Left ventricle myocardium inferior (tissue), 1 donor: Measurements from ENCODE around the gene MRTO4. TPM values are rescaled to one million over a fixed set of nuclear protein-coding genes. Genes with fewer than 3 reads are reported as not detected.
"Not testable (repeated sequence)": the region's sequence is repeated elsewhere in the genome, so short reads cannot be mapped to it uniquely, and the experiment has no call there.

ENCODE experiments used
- DNase-seq: peaks from one replicate; pipeline ENCODE4 v3.0.0-alpha.2; 2020
- H3K27ac ChIP-seq: fragments of 200-600 bp; replicated peaks from 2 replicates; pipeline ENCODE4 v1.8.0; 2021
- H3K27me3 ChIP-seq: fragments of 200-600 bp; 2 replicates; pipeline ENCODE4 v1.8.0; 2021; ENCODE audit warnings: low read depth
- H3K36me3 ChIP-seq: fragments of 200-600 bp; 2 replicates; pipeline ENCODE4 v1.8.0; 2021
- H3K4me1 ChIP-seq: fragments of 200-600 bp; 2 replicates; pipeline ENCODE4 v1.8.0; 2021
- H3K4me3 ChIP-seq: fragments of 200-600 bp; 2 replicates; pipeline ENCODE4 v1.8.0; 2021; ENCODE audit warnings: mild to moderate bottlenecking, moderate library complexity
- H3K9me3 ChIP-seq: fragments of 200-600 bp; replicated peaks from 2 replicates; pipeline ENCODE4 v1.8.0; 2021
- CTCF ChIP-seq: fragments of 200-600 bp; IDR thresholded peaks from 2 replicates; pipeline ENCODE4 v1.8.0; 2021; ENCODE audit warnings: antibody characterized with exemption, mild to moderate bottlenecking, borderline replicate concordance
- intact Hi-C: fragments of 100-400 bp; cut with micrococcal nuclease; formaldehyde crosslinking; loops from one replicate; pipeline ENCODE4 v1.11.0; 2022
- total RNA-seq: library from RNA; stranded (reverse); fragmentation: NEBNext Ultra II Directional; extraction: Animal tissue kit (Norgen Biotek cat#: 25700); gene quantifications from one replicate; pipeline ENCODE4 v1.2.1, GENCODE V29; 2021
- donor health status: DM: no; HTN: yes; CAD: no; lungs with severe emphysema.

MRTO4 gene
- total RNA-seq, 1 donor from 2014 or later, result 10.0 TPM

GRCh38 chr1:19254416-19254815, 2.8 kb downstream of the MRTO4 start:
- intact Hi-C loops, result no loop called here

DNA sequence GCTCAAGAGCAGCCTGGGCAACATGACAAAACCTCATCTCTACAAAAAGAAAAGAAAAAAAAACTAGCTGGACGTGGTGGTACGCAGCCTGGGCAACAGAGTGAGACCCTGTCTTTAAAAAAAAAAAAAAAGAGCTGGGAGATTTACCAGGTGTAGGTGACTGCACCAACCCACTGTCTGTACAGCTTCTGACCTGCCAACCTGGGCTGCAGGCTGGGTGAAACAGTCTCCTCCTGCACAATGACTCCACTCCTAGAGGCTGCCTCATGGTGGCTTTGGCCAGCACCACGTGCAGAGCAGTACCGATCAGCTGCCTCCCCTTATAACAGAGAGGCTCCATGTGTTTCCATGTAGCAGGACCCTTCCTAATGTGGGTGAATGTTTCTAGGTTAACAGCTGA, 3.7 kb downstream of the MRTO4 start:
- H3K4me3 ChIP-seq, result no peak overlapping the region
- H3K4me1 ChIP-seq, result peaks cover 42% of the 10 kb centered on the region
- no peak overlapping the region for H3K27ac ChIP-seq
- peaks cover 48% of the 10 kb centered on the region for H3K36me3 ChIP-seq
- intact Hi-C loops, result no loop called here
- H3K9me3 ChIP-seq, result no peaks in the 10 kb centered on the region
- no peak for DNase-seq
- no peaks in the 10 kb centered on the region for H3K27me3 ChIP-seq
- TF ChIP-seq CTCF, result no peak

More at GRCh38 chr1:19254416-19254815, 2.8 kb downstream of the MRTO4 start:
- H3K4me3 ChIP-seq, result no peak overlapping the region
- no peak overlapping the region for H3K27ac ChIP-seq
- DNase-seq, result no peak
- H3K4me1 ChIP-seq, result peaks cover 51% of the 10 kb centered on the region
- no peaks in the 10 kb centered on the region for H3K27me3 ChIP-seq
- peaks cover 40% of the 10 kb centered on the region for H3K36me3 ChIP-seq
- no peaks in the 10 kb centered on the region for H3K9me3 ChIP-seq
- TF ChIP-seq CTCF, result no peak

GRCh38 chr1:19256301-19256700, 4.7 kb downstream of the MRTO4 start:
- H3K27me3 ChIP-seq, H3K27ac ChIP-seq, intact Hi-C loops, H3K9me3 ChIP-seq, DNase-seq, H3K4me3 ChIP-seq: not testable (repeated sequence)
- H3K36me3 ChIP-seq, result peaks cover 48% of the 10 kb centered on the region
- H3K4me1 ChIP-seq, result peaks cover 33% of the 10 kb centered on the region

GRCh38 chr1:19257178-19257914, 5.7 kb downstream of the MRTO4 start:
- Histone ChIP-seq H3K27ac (no peak overlapping the region), H3K27me3 (no peaks in the 10 kb centered on the region)
- intact Hi-C loops, result no loop called here

DNA sequence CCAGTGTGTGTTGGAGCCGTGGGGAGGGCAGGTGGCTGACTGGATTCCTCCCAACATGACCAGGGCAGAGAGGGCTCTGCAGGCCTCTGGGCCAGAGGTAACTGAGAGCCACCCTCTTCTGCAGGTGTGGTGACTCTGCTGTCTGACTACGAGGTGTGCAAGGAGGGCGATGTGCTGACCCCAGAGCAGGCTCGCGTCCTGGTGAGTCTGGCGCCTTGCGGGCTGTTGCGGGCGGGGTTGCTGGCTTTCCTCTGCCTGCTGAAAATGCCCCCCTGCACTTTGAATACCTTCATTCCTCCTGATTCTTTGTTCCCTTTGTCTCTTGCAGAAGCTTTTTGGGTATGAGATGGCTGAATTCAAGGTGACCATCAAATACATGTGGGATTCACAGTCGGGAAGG, 6.7 kb downstream of the MRTO4 start:
- no peak for DNase-seq
- no peaks in the 10 kb centered on the region for H3K9me3 ChIP-seq
- intact Hi-C loops, result no loop called here
- TF ChIP-seq CTCF, result no peak
- H3K27ac ChIP-seq, result no peak overlapping the region
- no peak overlapping the region for H3K4me3 ChIP-seq
- H3K36me3 ChIP-seq, result peaks cover 48% of the 10 kb centered on the region
- H3K27me3 ChIP-seq, result no peaks in the 10 kb centered on the region
- peaks cover 13% of the 10 kb centered on the region for H3K4me1 ChIP-seq

More at GRCh38 chr1:19257178-19257914, 5.7 kb downstream of the MRTO4 start:
- no peak overlapping the region for H3K4me3 ChIP-seq
- H3K4me1 ChIP-seq, result peaks cover 23% of the 10 kb centered on the region
- TF ChIP-seq CTCF, result no peak
- peaks cover 48% of the 10 kb centered on the region for H3K36me3 ChIP-seq
- DNase-seq, result no peak
- H3K9me3 ChIP-seq, result no peaks in the 10 kb centered on the region
